ENCODE results near the gene ZNF385C.

The ZNF385C gene

GRCh38 chr17:42106009-42106408 is 7.7 kb upstream of the ZNF385C start:
- no peak for DNase-seq

GRCh38 chr17:42104264-42104663 is 6.0 kb upstream of the ZNF385C start:
- DNase-seq, result no peak

DNA sequence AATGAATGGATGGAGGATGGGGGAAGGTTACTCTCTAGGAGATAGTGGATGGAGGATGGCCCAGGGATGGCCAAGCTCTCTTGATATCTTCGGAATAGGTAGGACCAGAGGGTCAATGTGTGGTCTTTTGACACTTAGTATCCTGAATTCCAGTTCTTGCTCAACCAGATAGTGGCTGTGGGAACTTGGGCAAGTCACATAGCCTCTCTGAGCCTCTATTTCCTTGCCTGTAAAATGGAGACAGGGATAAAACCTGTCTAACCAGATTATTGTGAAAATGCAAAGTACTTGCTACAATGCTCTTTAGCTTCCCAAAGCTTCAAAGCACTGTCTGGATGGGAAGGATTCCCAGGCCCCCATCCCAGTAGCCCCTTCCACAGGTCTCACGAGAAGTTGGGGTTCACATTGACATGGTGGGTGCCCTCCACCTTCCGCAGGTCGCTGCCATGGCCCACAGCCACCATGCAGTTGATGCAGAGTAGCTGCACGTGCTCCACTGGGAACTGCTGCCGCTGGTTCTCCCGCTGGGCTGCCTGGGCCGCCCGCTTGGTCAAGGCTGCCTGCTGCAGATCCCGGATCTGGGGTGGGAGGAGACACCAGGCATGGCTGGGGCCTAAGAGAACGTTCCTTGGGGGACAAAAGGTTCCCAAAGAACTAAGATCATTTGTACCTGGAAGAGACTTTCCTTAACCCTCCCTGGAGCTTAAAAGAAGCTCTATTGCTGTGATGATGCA is 5.1 kb upstream of the ZNF385C start:
- DNase-seq, result no peak

DNA sequence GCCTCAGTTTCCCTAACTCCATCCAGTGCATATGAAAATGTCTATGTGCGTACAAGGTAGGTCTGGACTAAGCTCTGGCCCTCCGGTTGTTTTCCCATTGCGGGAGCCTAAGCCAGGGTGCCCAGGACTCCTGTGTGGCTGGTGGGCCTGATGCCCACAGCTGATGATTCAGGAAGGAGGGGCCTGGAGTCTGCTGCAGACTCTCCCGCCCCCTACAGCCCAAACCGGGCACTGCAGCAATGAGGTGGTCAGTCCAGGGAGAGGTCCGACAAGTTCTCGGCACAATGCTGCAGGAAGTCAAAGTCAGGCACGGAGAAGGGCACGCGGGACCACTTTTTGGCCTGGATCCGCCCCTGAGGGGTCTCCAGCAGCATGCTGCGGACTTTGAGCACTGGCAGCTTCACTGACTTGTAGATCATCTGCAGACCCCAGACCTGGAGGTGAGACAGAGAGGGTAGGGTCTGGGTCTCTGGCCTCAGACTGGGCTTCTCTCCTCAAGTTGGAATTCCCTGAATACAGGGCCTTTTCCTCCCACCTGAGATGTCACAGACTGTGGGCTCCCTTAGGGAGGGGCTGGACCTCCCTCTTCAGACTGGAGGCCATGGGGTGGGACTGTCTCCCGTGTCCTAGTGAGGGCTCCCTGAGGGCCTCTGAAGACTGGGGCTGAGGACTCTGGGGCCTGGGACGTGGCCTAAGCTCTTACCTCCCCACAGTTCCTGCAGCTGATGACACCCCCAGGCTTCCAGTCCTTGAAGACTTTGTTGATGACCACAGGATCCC is 3.4 kb upstream of the ZNF385C start:
- DNase-seq, result peak; percentile 95

DNA sequence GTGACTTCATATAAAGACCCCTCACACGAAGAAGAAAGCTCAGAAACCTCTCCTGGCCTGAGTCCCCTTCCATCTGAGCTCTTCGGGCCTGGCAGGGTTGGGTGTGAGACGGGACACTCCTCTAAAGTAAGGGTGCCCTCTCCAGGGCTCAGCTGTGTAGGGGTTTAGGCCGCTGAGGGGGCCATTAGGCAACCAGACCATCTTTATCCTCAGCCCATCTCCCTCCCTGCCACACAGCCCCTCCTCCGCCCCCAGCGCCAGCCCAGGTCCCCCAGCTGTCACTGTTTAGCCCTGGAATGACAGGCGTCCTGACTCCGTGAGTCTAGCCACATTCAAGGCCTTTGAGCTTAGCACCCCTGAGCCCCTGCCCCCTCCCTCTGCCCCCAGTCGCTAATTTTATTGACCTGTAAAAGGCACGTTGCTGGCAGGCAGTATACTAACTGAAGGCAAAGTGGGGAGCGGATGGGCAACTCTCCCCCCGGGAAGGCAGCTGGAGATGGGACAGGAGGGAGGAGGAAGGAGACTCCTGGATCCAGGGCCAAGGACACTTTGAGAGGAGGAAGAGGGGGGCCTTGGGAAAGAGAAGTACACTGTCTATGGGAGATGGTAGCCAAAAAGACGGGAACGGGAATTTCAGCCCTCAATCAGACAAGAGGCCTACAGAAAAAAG is 592 bp upstream of the ZNF385C start:
- DNase-seq, result no peak

DNA sequence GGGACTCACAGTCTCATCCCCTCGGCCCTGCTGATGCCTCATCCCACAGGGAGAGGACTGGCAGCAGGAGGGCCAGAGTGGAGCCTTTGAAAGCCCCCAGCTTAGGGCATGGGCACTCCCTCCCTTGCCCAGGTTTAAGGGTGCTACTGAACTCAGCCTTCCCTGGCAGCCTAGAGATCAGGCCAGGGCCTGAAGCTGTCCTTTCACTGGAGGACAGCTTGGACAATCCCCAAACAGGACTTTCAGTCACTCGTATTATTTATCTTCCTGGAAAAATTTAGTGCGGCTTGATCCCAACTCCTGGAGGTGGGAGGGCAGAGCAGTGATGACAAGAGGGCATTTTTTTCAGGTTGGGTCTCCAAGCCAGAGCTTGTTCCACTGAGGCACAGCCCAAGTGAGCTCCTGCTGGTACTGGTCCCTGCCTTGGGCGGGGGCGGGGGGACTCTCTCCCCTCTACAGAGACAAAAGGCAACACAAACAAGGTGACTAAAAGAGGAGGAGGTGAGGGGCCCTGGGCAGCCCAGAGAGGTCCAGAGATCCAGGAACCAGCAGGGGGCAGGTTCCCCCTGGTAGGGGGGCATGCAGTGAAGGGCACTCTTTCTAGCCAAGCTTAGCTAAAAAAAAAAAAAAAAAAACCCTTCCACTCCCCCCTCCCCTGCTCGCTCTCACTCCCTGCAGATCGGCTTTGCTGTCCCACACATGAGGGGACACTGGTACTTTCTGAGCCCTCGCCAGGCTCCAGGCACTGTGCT is 1.7 kb downstream of the ZNF385C start:
- no peak for DNase-seq

DNA sequence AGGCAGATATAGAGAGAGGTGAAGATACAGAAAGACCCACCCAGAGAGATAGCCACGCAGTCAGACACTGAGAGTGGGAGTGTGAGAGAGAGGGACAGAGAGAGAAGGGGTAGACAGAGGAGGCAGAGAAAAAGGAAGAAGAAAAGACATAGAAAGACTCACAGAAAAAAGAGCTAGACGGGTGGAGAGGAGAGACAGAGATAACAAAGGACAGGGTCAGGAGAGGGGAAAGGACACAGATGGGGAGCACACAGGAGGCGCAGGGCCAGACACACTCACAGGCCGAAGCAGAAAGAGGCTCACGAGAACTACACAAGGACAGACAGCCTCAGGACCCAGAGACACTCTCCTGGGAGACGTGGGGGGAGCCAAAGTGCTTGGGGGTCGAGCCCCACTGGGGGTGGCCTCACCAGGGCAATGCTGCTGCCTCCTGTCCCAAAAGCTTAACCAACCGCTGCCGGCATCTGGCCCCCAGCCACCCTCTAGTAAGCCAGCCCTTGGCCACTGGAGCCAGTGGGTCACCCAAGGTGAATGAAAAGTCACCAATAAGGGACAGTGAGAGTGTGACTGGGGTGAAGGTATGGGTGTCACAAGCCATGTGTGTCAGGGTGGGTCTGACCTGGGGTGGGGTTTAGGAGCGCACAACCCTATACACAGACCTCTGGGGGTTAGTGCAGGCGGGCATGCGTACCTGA is 3.8 kb downstream of the ZNF385C start:
- DNase-seq, result peak; percentile 54

DNA sequence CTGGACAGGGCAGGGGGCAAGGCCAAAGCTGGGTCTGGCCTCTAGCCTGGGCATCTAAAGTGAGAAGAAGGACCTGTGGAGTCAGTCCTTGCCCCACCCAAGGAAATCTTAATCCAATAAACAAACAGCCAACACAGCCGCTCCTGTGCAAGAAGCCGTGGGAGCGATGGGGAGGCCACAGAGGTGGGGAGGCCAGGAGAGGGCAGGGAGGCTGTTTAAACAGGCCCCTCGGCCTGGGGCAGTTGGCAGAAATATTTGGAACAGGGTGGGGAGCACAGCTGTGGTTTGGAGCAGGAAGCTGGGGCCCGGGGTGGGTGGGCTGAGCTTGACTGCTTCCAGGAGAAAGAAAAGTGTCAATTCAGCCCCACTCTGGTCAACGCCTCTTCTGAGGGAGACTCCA is 5.3 kb downstream of the ZNF385C start:
- DNase-seq, result peak; percentile 49

GRCh38 chr17:42090964-42091790 is 7.1 kb downstream of the ZNF385C start:
- peak; percentile 52 for DNase-seq

DNA sequence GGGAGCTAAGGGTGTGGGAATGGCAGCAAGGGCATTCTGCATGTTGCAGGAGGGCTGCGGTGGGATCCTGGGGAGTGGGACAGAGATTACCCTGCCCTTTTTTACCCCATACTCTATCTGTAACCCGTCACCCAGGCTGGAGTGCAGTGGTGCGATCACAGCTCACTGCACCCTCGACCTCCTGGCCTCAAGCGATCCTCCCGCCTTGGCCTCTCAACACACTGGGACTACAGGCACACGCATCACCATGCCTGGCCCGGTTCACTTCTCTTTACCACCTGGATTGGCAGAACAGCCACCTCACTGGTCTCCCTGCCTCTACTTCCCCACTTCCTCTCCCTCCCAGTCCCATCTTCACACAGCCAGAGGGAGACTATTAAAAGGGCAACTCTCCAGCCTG is 9.5 kb downstream of the ZNF385C start:
- peak; percentile 47 for DNase-seq

DNA sequence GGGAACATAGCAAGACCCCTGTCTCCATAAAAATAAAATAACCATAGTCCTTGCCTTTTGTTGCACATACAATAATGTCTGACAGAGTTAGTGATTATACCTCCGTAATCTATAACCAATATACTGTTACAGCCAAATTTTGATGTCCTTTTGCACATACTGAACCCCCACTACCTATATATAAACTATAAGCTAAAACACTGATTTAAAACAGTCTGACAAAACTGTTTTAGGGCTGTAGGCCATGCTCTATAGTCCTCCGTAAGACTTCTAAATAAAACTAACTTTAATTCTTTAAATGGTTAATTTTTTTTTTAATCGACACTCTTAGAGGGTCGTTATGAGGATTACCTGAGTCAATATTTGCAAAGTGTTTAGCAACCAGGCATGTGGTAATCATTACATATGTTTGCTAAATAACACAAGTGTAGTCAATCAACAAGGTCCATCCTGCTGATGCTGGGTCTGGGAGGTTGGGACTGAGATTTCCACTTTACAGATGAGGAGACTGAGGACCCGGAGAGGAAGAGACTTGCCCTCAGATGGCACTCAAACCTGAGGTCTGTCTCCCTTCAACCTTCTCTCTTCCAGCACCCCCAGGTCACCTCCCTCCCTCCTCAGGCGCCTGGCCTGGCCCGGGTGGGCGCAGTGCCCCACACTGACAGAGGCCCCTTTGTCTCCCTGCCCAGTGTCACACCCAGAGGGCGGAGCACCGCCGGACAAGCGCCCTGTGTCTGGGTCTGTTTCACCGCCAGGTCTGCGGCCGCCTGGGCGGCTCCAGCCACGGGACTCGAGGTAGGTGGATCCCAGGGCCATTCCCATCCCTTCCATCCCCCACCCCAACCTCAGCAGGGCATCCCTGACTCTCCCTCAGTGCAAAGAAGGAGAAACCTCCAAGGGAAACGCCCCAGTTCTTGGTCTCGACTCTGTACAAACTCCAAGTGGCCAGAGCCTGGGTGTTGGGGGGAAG is 10.3 kb downstream of the ZNF385C start:
- DNase-seq, result peak; percentile 80

DNA sequence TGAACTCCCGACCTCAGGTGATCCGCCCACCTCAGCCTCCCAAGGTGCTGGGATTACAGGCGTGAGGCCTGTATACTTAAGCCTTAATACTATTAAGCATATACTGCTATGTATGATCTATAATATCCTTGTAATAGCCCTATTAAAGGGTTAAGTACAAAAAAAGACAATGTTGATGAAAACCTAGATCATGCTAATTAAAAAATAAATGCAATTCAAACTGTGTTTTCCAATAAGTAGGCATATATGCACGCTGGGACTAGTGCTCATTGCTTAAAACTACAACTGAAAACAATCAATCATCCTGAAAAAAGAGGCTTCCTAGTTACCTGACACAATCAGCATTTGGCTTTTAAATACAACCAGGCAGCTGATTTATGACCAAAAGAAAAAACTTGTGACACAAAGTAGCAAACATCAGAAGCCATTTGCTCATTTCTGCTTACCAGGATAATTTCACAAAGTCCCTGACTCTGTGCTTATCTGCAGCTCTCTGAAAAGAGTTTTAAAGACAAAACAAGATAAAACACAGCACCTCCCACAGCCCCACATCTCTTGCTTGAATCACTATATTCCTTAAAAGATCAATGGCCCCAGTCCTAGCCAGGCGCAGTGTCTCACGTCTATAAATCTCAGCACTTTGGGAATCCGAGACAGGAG is 11.1 kb downstream of the ZNF385C start:
- DNase-seq, result peak; percentile 53

DNA sequence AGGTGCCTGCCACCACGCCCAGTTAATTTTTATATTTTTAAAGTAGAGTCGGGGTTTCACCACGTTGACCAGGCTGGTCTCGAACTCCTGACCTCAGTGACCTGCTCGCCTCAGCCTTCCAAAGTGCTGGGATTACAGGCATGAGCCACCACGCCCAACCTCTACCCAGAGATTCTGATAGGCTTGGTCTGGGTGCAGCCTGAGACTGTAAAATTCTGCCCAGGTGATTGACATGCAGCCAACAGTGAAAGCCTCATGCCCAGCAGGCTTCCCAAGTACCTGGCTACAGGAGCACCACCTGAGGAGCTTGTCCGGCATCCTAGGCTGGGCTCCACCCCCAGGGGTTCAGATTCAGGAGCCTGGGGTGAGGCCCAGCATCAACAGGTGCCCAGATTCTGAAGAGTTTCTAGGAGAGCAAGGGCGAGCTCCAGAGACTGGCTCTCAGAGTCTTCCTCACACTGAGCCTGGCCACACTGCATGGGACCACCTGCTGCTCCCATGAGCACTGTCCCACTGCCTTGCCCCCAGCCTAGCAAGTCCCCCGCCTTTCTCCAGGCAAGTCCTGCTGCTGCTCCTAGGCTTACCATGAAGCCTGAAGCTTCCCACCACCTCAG is 16.6 kb downstream of the ZNF385C start:
- peak; percentile 50 for DNase-seq

DNA sequence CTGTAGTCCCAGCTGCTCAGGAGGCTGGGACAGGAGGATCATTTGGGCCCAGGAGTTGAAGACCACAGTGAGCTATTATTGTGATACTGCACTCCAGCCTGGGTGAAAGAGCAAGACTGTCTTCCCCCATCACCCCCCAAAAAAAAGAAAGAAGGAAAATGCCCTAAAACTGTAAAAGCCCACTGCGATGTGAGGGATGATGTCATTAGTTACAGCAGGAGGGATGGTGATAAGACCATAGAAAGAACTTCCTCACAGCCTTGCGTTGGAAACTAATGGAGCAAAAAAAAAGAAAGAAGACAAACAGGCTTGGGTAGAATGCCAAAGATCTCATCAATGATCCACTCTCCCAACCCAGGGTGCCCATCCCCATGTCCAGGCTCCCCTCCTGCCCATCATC is 18.7 kb downstream of the ZNF385C start:
- no peak for DNase-seq

DNA sequence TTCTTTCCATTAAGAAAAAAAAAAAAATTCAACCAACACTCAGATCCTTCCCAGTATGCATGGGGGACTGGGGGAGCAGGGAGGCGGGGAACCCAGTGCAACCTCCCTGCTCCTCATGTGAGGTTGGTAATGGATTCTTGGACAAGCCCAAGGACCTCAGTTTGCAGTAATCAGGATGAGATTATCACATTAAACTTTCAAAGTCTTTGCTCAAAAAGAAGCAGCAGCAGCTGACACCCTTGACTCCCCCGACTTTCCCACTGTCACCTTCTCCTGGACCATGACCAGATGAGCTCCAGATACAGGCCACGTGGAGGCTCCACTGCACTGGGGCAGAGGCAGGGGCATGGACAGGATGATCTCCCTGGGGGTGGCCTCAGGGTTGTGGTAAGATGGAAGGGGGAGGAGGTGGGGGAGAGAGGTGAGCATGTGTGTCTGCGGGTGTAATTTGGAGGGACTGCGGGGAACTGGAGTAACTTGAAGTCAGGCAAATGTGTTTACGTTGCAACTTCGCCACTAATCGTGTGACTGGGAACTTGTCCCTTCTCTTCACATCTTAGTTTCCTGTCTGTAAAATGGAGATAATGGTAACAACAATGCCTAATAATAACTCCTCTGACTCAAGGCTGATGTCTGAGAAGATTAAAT is 19.8 kb downstream of the ZNF385C start:
- no peak for DNase-seq

GRCh38 chr17:42077755-42078154 is 20.5 kb downstream of the ZNF385C start:
- DNase-seq, result no peak

DNA sequence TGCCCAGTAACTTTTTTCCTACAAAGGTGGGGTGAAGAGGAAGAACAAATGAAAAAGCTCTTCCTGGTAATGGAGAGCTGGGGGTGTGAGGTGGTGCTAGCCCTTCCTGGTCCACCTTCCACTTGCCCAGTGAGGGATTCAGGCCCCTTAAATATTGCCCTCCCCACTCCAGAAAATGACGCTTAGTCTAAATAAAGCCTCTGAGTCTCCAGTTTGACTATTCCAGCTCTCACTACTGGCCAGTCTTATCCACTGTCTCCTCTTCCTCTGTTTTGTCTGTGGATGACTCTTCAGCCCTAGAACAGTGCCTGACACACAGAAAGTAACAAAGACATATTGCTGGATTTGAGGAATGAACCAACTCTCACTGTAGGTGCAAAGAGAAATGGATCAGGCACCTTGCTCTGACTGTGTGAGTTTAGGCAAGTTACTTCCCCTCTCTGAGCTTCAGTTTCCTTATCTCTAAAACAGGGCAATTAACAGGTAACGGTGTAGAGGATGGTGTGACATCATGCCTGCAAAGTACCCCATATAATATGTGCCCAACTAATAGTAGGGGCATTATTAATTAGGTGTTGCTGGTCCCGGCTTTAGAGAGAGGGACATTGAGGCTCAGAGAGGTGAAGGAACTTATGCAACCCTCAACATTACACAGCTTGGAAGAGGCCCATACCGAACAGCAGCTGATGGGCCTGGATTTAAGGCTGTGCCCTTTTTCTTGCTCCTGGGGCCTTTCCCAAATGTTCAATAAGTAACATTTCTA is 21.3 kb downstream of the ZNF385C start:
- DNase-seq, result no peak

- no peak for DNase-seq
Observed at GRCh38 chr17:42075789-42076188, 22.5 kb downstream of the ZNF385C start.

Data from islet precursor cell (in vitro differentiated cells).